Measurements from ENCODE around the gene FDX2.
"Not testable (repeated sequence)": the region's sequence is repeated elsewhere in the genome, so short reads cannot be mapped to it uniquely, and the experiment has no call there.

The FDX2 gene

GRCh38 chr19:10286803-10287737 is 28.7 kb downstream of the FDX2 start, which contains the start of gene ICAM4:
ICAM4 (plus strand) TSS chr19:10286955; CDS start chr19:10287013, 58 bp downstream.
- no peak within 1 kb of the TSS for H3K4me3 ChIP-seq (ENCODE audit: low read depth, low read length)
- no peak for DNase-seq (ENCODE audit: low read depth)

- no peak overlapping the region for H3K4me3 ChIP-seq (ENCODE audit: low read depth, low read length)
- no peak for DNase-seq (ENCODE audit: low read depth)
Observed at GRCh38 chr19:10285393-10285792, 30.4 kb downstream of the FDX2 start.

- no peak for DNase-seq (ENCODE audit: low read depth)
- H3K4me3 ChIP-seq (ENCODE audit: low read depth, low read length) = no peak overlapping the region
Observed at GRCh38 chr19:10284960-10285278, 30.9 kb downstream of the FDX2 start.

- H3K4me3 ChIP-seq (ENCODE audit: low read depth, low read length) = no peak overlapping the region
- no peak for DNase-seq (ENCODE audit: low read depth)
Observed at GRCh38 chr19:10284065-10284959, 31.5 kb downstream of the FDX2 start.

GRCh38 chr19:10283301-10284064 is 32.3 kb downstream of the FDX2 start:
- DNase-seq (ENCODE audit: low read depth) = no peak
- no peak overlapping the region for H3K4me3 ChIP-seq (ENCODE audit: low read depth, low read length)

GRCh38 chr19:10282043-10282442 is 33.8 kb downstream of the FDX2 start:
- not testable (repeated sequence) for H3K4me3 ChIP-seq (ENCODE audit: low read depth, low read length); DNase-seq (ENCODE audit: low read depth)

GRCh38 chr19:10279737-10280442 is 35.9 kb downstream of the FDX2 start:
- H3K4me3 ChIP-seq (ENCODE audit: low read depth, low read length) = no peak overlapping the region
- no peak for DNase-seq (ENCODE audit: low read depth)

GRCh38 chr19:10278935-10279334 is 36.9 kb downstream of the FDX2 start:
- no peak for DNase-seq (ENCODE audit: low read depth)
- H3K4me3 ChIP-seq (ENCODE audit: low read depth, low read length) = no peak overlapping the region

GRCh38 chr19:10277795-10278589 is 37.8 kb downstream of the FDX2 start:
- DNase-seq (ENCODE audit: low read depth) = no peak
- no peak overlapping the region for H3K4me3 ChIP-seq (ENCODE audit: low read depth, low read length)

GRCh38 chr19:10274589-10274988 is 41.2 kb downstream of the FDX2 start:
- H3K4me3 ChIP-seq (ENCODE audit: low read depth, low read length) = no peak overlapping the region
- no peak for DNase-seq (ENCODE audit: low read depth)

- peak overlapping the region; percentile 40 for H3K4me3 ChIP-seq (ENCODE audit: low read depth, low read length)
- DNase-seq (ENCODE audit: low read depth) = no peak
Observed at GRCh38 chr19:10271543-10272086, 44.2 kb downstream of the FDX2 start.

GRCh38 chr19:10270616-10271394 is 45.0 kb downstream of the FDX2 start, which contains the start of gene ICAM1:
ICAM1 (plus strand) TSS chr19:10271120; CDS start chr19:10271160, 40 bp downstream.
- H3K4me3 ChIP-seq (ENCODE audit: low read depth, low read length) = peak within 1 kb of the TSS; percentile 40
- no peak for DNase-seq (ENCODE audit: low read depth)

- H3K4me3 ChIP-seq (ENCODE audit: low read depth, low read length) = peak overlapping the region; percentile 40
- DNase-seq (ENCODE audit: low read depth) = no peak
Observed at GRCh38 chr19:10270180-10270615, 45.6 kb downstream of the FDX2 start.

GRCh38 chr19:10269333-10270179 is 46.3 kb downstream of the FDX2 start:
- DNase-seq (ENCODE audit: low read depth) = no peak
- H3K4me3 ChIP-seq (ENCODE audit: low read depth, low read length) = peak overlapping the region; percentile 40

- H3K4me3 ChIP-seq (ENCODE audit: low read depth, low read length) = no peak overlapping the region
- no peak for DNase-seq (ENCODE audit: low read depth)
Observed at GRCh38 chr19:10268071-10268470, 47.7 kb downstream of the FDX2 start.

GRCh38 chr19:10266706-10267105 is 49.1 kb downstream of the FDX2 start:
- no peak for DNase-seq (ENCODE audit: low read depth)
- H3K4me3 ChIP-seq (ENCODE audit: low read depth, low read length) = no peak overlapping the region

Data from skeletal muscle cell (primary cell).